HepG2 (cell line): Measurements from ENCODE around the gene RNASE8. TPM values are rescaled to one million over a fixed set of nuclear protein-coding genes. Genes with fewer than 3 reads are reported as not detected.

ENCODE experiments used
- AGO1 ChIP-seq: fragments of 200-400 bp; formaldehyde crosslinking; IDR thresholded peaks from 2 replicates; pipeline ENCODE4 v1.6.1; 2017; ENCODE audit warnings: mild to moderate bottlenecking, low read depth, low read length, moderate library complexity; ENCODE audit not compliant: poor library complexity, severe bottlenecking
- EEA1 ChIP-seq: sonication (generic); formaldehyde crosslinking; IDR thresholded peaks from 2 replicates; pipeline ENCODE4 v1.5.1; 2020; ENCODE audit warnings: mild to moderate bottlenecking, missing genetic modification reagents, borderline replicate concordance
- HOXA9 ChIP-seq: sonication (generic); formaldehyde crosslinking; IDR thresholded peaks from 2 replicates; pipeline ENCODE4 v1.8.1; 2022; ENCODE audit warnings: missing genetic modification reagents, mild to moderate bottlenecking, moderate library complexity, borderline replicate concordance
- MYNN ChIP-seq: sonication (generic); formaldehyde crosslinking; IDR thresholded peaks from 2 replicates; pipeline ENCODE4 v1.4.0; 2020; ENCODE audit warnings: mild to moderate bottlenecking, low read depth, missing genetic modification reagents
- RFX3 ChIP-seq: IDR thresholded peaks from 2 replicates; pipeline ENCODE4 v1.6.1; 2016; ENCODE audit warnings: missing biosample characterization, missing genetic modification reagents
- STAG1 ChIP-seq: sonication (generic); formaldehyde crosslinking; IDR thresholded peaks from 2 replicates; pipeline ENCODE4 v1.4.0; 2020; ENCODE audit warnings: missing genetic modification reagents
- ZNF33B ChIP-seq: sonication (generic); formaldehyde crosslinking; IDR thresholded peaks from 2 replicates; pipeline ENCODE4 v1.5.1; 2020; ENCODE audit warnings: mild to moderate bottlenecking, missing genetic modification reagents
- ZNF563 ChIP-seq: sonication (generic); formaldehyde crosslinking; IDR thresholded peaks from 2 replicates; pipeline ENCODE4 v1.8.0; 2022; ENCODE audit warnings: mild to moderate bottlenecking, moderate library complexity, missing genetic modification reagents
- ZNF777 ChIP-seq: sonication (generic); formaldehyde crosslinking; IDR thresholded peaks from 2 replicates; pipeline ENCODE4 v1.4.0; 2020; ENCODE audit warnings: missing genetic modification reagents
- polyA plus RNA-seq, 8 experiments: library from polyadenylated mRNA; depleted of rRNA in 3 of 8; stranded (reverse) in 7 of 8; unstranded in 1 of 8; fragments of >200 nt; fragmentation: Illumina TruSeq in 4 of 8; extraction: Trizol in 4 of 8; gene quantifications; 2 replicates each; pipeline versions ENCODE4 v1.2.1 to v1.2.3, GENCODE V29; 2011 to 2016; ENCODE audit warnings: low read depth in 4 of 8, missing spikeins in 1 of 8, mixed read lengths in 1 of 8; ENCODE audit not compliant: insufficient read depth in 1 of 8
- total RNA-seq, 5 experiments: library from RNA; depleted of rRNA; stranded (reverse); fragments of >200 nt; fragmentation: Illumina TruSeq; extraction: Trizol; gene quantifications; 2 replicates each; pipeline ENCODE4 v1.2.3, GENCODE V29; 2016; ENCODE audit warnings: low read depth in 1 of 5
- TF ChIP-seq, protein P1 (sequence below): sonication (generic); formaldehyde crosslinking; IDR thresholded peaks from 2 replicates; pipeline ENCODE4 v1.4.0; 2020; ENCODE audit warnings: missing genetic modification reagents, mild to moderate bottlenecking, borderline replicate concordance
- TF ChIP-seq, protein P2 (sequence below): sonication (generic); formaldehyde crosslinking; IDR thresholded peaks from 2 replicates; pipeline ENCODE4 v1.4.0; 2020; ENCODE audit warnings: missing genetic modification reagents
- TF ChIP-seq, protein P3 (sequence below): sonication (generic); formaldehyde crosslinking; IDR thresholded peaks from 2 replicates; pipeline ENCODE4 v1.9.0; 2022; ENCODE audit warnings: missing genetic modification reagents, mild to moderate bottlenecking, borderline replicate concordance
- TF ChIP-seq, protein P4 (sequence below): sonication (generic); formaldehyde crosslinking; IDR thresholded peaks from 2 replicates; pipeline ENCODE4 v1.4.0; 2020; ENCODE audit warnings: mild to moderate bottlenecking, missing genetic modification reagents
- TF ChIP-seq, protein P5 (sequence below): sonication (generic); formaldehyde crosslinking; IDR thresholded peaks from 2 replicates; pipeline ENCODE4 v1.4.0; 2020; ENCODE audit warnings: missing genetic modification reagents
- TF ChIP-seq, protein P6 (sequence below): sonication (generic); formaldehyde crosslinking; IDR thresholded peaks from 2 replicates; pipeline ENCODE4 v1.4.0; 2020; ENCODE audit warnings: missing genetic modification reagents
- TF ChIP-seq, protein P7 (sequence below): sonication (generic); formaldehyde crosslinking; IDR thresholded peaks from 2 replicates; pipeline ENCODE4 v1.8.1; 2023; ENCODE audit warnings: mild to moderate bottlenecking, moderate library complexity, missing genetic modification reagents
- TF ChIP-seq, protein P8 (sequence below): IDR thresholded peaks from 2 replicates; pipeline ENCODE4 v1.6.1; 2016; ENCODE audit warnings: low read depth, borderline replicate concordance

RNASE8 gene
- total and polyA plus RNA-seq, 2 of the 13 experiments (the other 11 are each of a cell fraction or from before 2014, with no cell fraction given) = not detected

DNA sequence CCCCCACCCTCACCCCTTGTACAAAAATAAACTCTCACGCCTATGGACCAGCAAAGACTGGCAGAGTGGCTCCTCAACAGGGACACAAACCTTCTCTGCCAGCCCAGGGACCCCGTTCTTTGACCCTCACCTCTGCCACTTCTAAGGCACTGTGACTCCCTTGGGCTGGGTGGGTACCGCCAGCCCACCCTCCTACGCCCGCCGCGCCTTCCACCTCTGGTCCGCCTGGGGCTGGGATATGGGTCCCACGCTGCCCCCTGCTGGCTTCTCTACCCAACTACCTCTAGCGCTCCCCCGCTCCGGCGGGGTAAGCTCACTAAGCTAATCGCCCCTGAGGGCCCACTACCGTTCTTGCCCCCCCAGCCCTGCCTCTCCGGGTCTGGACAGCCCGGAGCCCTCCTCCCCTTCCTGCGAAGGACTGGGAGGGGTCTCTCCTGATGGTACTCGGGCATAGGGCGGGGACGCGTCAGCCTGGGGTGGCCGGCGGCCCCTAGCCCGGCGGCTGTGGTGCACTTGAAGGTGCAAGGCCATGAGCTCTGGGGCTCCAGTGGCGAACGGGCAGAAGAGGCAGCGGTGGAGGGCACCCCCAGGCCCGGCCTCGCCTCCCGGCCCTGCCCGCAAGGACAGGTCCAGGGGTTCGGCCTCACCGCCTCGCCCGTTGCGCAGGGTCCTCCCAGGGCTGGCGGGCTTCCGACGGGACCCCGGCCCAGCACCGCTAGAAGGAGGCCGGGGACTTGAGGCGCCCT, 32.7 kb downstream of the RNASE8 start (continued):
- TF ChIP-seq, protein P1, sequence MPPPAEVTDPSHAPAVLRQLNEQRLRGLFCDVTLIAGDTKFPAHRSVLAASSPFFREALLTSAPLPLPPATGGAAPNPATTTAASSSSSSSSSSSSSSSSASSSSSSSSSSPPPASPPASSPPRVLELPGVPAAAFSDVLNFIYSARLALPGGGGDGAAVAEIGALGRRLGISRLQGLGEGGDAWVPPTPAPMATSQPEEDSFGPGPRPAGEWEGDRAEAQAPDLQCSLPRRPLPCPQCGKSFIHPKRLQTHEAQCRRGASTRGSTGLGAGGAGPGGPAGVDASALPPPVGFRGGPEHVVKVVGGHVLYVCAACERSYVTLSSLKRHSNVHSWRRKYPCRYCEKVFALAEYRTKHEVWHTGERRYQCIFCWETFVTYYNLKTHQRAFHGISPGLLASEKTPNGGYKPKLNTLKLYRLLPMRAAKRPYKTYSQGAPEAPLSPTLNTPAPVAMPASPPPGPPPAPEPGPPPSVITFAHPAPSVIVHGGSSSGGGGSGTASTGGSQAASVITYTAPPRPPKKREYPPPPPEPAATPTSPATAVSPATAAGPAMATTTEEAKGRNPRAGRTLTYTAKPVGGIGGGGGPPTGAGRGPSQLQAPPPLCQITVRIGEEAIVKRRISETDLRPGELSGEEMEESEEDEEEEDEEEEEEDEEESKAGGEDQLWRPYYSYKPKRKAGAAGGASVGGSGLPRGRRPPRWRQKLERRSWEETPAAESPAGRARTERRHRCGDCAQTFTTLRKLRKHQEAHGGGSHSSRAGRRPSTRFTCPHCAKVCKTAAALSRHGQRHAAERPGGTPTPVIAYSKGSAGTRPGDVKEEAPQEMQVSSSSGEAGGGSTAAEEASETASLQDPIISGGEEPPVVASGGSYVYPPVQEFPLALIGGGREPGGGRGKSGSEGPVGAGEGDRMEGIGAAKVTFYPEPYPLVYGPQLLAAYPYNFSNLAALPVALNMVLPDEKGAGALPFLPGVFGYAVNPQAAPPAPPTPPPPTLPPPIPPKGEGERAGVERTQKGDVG (CRISPR knock-in tag) = peak; percentile 95; the same call in 1 of the 2 replicates
- 0 out of 2 replicates have a peak, but pooled peaks have one; percentile 38 for TF ChIP-seq ZNF33B (CRISPR knock-in tag)
- no peak for TF ChIP-seq RFX3
- 0 out of 2 replicates have a peak, but pooled peaks have one; percentile 63 for TF ChIP-seq HOXA9
- TF ChIP-seq, protein P2, sequence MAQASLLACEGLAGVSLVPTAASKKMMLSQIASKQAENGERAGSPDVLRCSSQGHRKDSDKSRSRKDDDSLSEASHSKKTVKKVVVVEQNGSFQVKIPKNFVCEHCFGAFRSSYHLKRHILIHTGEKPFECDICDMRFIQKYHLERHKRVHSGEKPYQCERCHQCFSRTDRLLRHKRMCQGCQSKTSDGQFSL (CRISPR knock-in tag) = peak; percentile 98
- TF ChIP-seq ZNF563 (CRISPR knock-in tag) = 0 out of 2 replicates have a peak, but pooled peaks have one; percentile 19
- 0 out of 2 replicates have a peak, but pooled peaks have one; percentile 67 for TF ChIP-seq EEA1 (CRISPR knock-in tag)
- TF ChIP-seq, protein P3, sequence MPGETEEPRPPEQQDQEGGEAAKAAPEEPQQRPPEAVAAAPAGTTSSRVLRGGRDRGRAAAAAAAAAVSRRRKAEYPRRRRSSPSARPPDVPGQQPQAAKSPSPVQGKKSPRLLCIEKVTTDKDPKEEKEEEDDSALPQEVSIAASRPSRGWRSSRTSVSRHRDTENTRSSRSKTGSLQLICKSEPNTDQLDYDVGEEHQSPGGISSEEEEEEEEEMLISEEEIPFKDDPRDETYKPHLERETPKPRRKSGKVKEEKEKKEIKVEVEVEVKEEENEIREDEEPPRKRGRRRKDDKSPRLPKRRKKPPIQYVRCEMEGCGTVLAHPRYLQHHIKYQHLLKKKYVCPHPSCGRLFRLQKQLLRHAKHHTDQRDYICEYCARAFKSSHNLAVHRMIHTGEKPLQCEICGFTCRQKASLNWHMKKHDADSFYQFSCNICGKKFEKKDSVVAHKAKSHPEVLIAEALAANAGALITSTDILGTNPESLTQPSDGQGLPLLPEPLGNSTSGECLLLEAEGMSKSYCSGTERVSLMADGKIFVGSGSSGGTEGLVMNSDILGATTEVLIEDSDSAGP (CRISPR knock-in tag) = peak; percentile 78; the same call in 1 of the 2 replicates
- TF ChIP-seq, protein P4, sequence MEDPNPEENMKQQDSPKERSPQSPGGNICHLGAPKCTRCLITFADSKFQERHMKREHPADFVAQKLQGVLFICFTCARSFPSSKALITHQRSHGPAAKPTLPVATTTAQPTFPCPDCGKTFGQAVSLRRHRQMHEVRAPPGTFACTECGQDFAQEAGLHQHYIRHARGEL (CRISPR knock-in tag) = peak; percentile 64; the same call in 1 of the 2 replicates
- TF ChIP-seq, protein P5, sequence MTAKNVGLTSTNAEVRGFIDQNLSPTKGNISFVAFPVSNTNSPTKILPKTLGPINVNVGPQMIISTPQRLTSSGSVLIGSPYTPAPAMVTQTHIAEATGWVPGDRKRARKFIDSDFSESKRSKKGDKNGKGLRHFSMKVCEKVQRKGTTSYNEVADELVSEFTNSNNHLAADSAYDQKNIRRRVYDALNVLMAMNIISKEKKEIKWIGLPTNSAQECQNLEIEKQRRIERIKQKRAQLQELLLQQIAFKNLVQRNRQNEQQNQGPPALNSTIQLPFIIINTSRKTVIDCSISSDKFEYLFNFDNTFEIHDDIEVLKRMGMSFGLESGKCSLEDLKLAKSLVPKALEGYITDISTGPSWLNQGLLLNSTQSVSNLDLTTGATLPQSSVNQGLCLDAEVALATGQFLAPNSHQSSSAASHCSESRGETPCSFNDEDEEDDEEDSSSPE (CRISPR knock-in tag) = no peak
- TF ChIP-seq MYNN (CRISPR knock-in tag) = no peak
- TF ChIP-seq STAG1 (CRISPR knock-in tag) = peak; percentile 57
- TF ChIP-seq, protein P6, sequence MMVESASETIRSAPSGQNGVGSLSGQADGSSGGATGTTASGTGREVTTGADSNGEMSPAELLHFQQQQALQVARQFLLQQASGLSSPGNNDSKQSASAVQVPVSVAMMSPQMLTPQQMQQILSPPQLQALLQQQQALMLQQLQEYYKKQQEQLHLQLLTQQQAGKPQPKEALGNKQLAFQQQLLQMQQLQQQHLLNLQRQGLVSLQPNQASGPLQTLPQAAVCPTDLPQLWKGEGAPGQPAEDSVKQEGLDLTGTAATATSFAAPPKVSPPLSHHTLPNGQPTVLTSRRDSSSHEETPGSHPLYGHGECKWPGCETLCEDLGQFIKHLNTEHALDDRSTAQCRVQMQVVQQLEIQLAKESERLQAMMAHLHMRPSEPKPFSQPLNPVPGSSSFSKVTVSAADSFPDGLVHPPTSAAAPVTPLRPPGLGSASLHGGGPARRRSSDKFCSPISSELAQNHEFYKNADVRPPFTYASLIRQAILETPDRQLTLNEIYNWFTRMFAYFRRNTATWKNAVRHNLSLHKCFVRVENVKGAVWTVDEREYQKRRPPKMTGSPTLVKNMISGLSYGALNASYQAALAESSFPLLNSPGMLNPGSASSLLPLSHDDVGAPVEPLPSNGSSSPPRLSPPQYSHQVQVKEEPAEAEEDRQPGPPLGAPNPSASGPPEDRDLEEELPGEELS (CRISPR knock-in tag) = no peak
- TF ChIP-seq, protein P7, sequence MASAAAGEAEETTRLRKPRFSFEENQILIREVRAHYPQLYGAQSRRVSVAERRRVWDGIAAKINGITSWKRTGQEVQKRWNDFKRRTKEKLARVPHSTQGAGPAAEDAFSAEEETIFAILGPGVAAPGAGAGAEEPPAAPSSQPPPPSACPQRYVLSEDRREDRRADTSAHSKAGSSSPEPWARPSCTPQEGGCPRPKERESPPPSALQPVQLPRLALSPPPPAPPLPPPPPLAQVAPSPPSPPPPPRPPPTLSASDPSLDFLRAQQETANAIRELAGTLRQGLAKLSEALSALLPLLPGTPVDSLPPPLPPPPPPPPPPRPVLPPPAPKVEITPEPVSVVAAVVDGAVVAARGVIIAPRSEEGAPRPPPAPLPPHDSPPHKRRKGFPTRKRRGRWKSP = no peak
- peak; percentile 90 for TF ChIP-seq AGO1
- TF ChIP-seq, protein P8, sequence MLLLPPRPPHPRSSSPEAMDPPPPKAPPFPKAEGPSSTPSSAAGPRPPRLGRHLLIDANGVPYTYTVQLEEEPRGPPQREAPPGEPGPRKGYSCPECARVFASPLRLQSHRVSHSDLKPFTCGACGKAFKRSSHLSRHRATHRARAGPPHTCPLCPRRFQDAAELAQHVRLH (CRISPR knock-in tag) = peak; percentile 79; the same call in 1 of the 2 replicates
- no peak for TF ChIP-seq ZNF777 (CRISPR knock-in tag)
